Neural progenitor cell (in vitro differentiated cells): ENCODE results near the gene WAC. TPM values are rescaled to one million over a fixed set of nuclear protein-coding genes. Genes with fewer than 3 reads are reported as not detected.

Experiments
- DNase-seq: peaks from one replicate; pipeline ENCODE4 v3.0.0-alpha.2; 2016; ENCODE audit warnings: low spot score
- H2AFZ ChIP-seq: fragments of 200-600 bp; sonication (generic); replicated peaks from 2 replicates; pipeline ENCODE4 v1.6.1; 2016; ENCODE audit warnings: antibody characterized with exemption
- H3F3A ChIP-seq: fragments of 200-600 bp; sonication (generic); 2 replicates; pipeline ENCODE4 v1.6.1; 2016; ENCODE audit warnings: antibody characterized with exemption, low read depth
- H3K27ac ChIP-seq: fragments of 200-600 bp; sonication (generic); 2 replicates; pipeline ENCODE4 v1.5.1; 2016; ENCODE audit warnings: mild to moderate bottlenecking
- H3K27me3 ChIP-seq: fragments of 200-600 bp; sonication (generic); 2 replicates; pipeline ENCODE4 v1.6.1; 2016; ENCODE audit warnings: mild to moderate bottlenecking, moderate library complexity
- H3K36me3 ChIP-seq: fragments of 200-600 bp; sonication (generic); 2 replicates; pipeline ENCODE4 v1.5.1; 2016
- H3K4me1 ChIP-seq: fragments of 200-600 bp; sonication (generic); 2 replicates; pipeline ENCODE4 v1.6.1; 2016; ENCODE audit warnings: mixed run types
- H3K4me2 ChIP-seq: fragments of 200-600 bp; sonication (generic); 2 replicates; pipeline ENCODE4 v1.6.1; 2016
- H3K4me3 ChIP-seq: fragments of 200-600 bp; sonication (generic); 2 replicates; pipeline ENCODE4 v1.5.1; 2016
- H3K79me2 ChIP-seq: fragments of 200-600 bp; sonication (generic); 2 replicates; pipeline ENCODE4 v1.6.1; 2016; ENCODE audit warnings: low read depth
- H3K9ac ChIP-seq: fragments of 200-600 bp; sonication (generic); 2 replicates; pipeline ENCODE4 v1.6.1; 2016
- H3K9me3 ChIP-seq: fragments of 200-600 bp; sonication (generic); 2 replicates; pipeline ENCODE4 v1.5.1; 2016; ENCODE audit warnings: low read depth
- H4K20me1 ChIP-seq: fragments of 200-600 bp; sonication (generic); 2 replicates; pipeline ENCODE4 v1.6.1; 2016; ENCODE audit warnings: low read depth
- H3K27ac Mint-ChIP-seq: 3 replicates; pipeline ENCODE4 v1.8.0; 2021; ENCODE audit warnings: mixed read lengths
- H3K27me3 Mint-ChIP-seq: 2 replicates; pipeline ENCODE4 v1.8.0; 2022; ENCODE audit warnings: low read depth, mild to moderate bottlenecking, inconsistent platforms, moderate library complexity, mixed read lengths; ENCODE audit not compliant: insufficient read depth
- H3K36me3 Mint-ChIP-seq: 3 replicates; pipeline ENCODE4 v1.8.0; 2021; ENCODE audit warnings: mixed read lengths
- H3K4me1 Mint-ChIP-seq: 3 replicates; pipeline ENCODE4 v1.8.0; 2021; ENCODE audit warnings: mixed read lengths
- H3K4me3 Mint-ChIP-seq: 3 replicates; pipeline ENCODE4 v1.8.0; 2021; ENCODE audit warnings: mild to moderate bottlenecking, moderate library complexity, mixed read lengths
- H3K9me3 Mint-ChIP-seq: 3 replicates; pipeline ENCODE4 v1.8.0; 2020; ENCODE audit warnings: mixed read lengths
- EZH2 ChIP-seq: fragments of 200-600 bp; sonication (generic); IDR thresholded peaks from 2 replicates; pipeline ENCODE4 v1.6.1; 2017; ENCODE audit warnings: antibody characterized with exemption, mild to moderate bottlenecking, moderate library complexity
- EZH2phosphoT487 ChIP-seq: fragments of 200-600 bp; sonication (generic); IDR thresholded peaks from 2 replicates; pipeline ENCODE4 v1.6.1; 2017; ENCODE audit warnings: antibody characterized with exemption
- total RNA-seq: library from RNA; depleted of rRNA; stranded (reverse); fragments of >200 nt; gene quantifications from 2 replicates; pipeline ENCODE4 v1.2.3, GENCODE V29; 2015; ENCODE audit warnings: low replicate concordance
- TF ChIP-seq, protein P1 (sequence below): fragments of 200-600 bp; sonication (generic); IDR thresholded peaks from 2 replicates; pipeline ENCODE4 v1.5.1; 2017; ENCODE audit warnings: antibody characterized with exemption, mild to moderate bottlenecking

Gene WAC
- total RNA-seq, 1 donor from 2014 or later: 174 TPM

DNA sequence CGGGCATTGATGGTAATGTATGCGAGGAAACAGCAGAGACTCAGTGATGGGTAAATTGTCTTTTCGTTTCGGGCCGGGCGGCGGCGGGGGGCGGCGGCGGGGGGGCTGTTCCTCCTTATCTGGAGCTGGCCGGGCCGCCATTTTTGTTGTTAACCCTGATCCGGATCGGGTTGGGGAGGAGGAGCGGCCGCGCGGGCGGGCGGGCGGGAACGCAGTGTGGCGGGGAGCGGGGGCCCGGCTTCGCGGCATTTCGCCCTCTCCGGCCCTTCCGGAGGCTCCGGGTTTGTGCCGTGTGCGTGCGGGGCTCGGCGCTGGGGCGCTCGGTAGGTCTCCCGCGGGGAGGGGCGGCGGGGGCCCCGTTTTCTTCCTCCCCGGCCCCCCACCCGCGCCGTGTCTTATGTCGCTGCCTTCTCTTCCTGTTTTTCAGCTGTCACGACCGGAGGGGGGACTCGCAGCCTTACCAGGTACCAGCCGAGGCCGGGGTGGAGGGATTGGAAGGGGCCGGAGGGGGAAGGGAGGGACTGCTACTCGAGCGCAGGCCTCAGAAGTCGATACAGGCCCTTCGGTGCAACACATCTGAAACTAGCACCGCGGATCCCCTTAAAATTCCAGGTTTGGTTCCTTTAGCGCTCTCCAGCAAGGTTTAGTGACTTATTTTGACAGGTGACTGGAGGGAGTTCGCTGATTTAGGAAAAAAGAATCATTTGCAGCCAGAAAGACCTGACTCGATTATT lies 820 bp downstream of the WAC start:
- peak overlapping the region; percentile 100 for H3K9ac ChIP-seq
- H3K9me3 ChIP-seq: no peaks in the 10 kb centered on the region
- H3K27me3 ChIP-seq: no peaks in the 10 kb centered on the region
- peaks cover 95% of the 10 kb centered on the region for H3K79me2 ChIP-seq
- Mint-ChIP-seq H3K27ac (peak overlapping the region; percentile 97), H3K9me3 (no peaks in the 10 kb centered on the region), H3K36me3 (peaks cover 32% of the 10 kb centered on the region), H3K27me3 (peaks cover 4% of the 10 kb centered on the region), H3K4me3 (peak overlapping the region; percentile 97), H3K4me1 (peaks cover 32% of the 10 kb centered on the region)
- H2AFZ ChIP-seq: peak overlapping the region; percentile 43
- peak; percentile 79 for DNase-seq
- peaks cover 65% of the 10 kb centered on the region for H4K20me1 ChIP-seq
- TF ChIP-seq, protein P1, sequence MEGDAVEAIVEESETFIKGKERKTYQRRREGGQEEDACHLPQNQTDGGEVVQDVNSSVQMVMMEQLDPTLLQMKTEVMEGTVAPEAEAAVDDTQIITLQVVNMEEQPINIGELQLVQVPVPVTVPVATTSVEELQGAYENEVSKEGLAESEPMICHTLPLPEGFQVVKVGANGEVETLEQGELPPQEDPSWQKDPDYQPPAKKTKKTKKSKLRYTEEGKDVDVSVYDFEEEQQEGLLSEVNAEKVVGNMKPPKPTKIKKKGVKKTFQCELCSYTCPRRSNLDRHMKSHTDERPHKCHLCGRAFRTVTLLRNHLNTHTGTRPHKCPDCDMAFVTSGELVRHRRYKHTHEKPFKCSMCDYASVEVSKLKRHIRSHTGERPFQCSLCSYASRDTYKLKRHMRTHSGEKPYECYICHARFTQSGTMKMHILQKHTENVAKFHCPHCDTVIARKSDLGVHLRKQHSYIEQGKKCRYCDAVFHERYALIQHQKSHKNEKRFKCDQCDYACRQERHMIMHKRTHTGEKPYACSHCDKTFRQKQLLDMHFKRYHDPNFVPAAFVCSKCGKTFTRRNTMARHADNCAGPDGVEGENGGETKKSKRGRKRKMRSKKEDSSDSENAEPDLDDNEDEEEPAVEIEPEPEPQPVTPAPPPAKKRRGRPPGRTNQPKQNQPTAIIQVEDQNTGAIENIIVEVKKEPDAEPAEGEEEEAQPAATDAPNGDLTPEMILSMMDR: no peak
- TF ChIP-seq EZH2 (no peak), EZH2phosphoT487 (no peak)
- peaks cover 36% of the 10 kb centered on the region for H3K4me1 ChIP-seq
- H3K4me3 ChIP-seq: peak overlapping the region; percentile 93
- peak overlapping the region; percentile 93 for H3K4me2 ChIP-seq
- peaks cover 30% of the 10 kb centered on the region for H3F3A ChIP-seq
- H3K36me3 ChIP-seq: peaks cover 44% of the 10 kb centered on the region
- peak overlapping the region; percentile 100 for H3K27ac ChIP-seq

DNA sequence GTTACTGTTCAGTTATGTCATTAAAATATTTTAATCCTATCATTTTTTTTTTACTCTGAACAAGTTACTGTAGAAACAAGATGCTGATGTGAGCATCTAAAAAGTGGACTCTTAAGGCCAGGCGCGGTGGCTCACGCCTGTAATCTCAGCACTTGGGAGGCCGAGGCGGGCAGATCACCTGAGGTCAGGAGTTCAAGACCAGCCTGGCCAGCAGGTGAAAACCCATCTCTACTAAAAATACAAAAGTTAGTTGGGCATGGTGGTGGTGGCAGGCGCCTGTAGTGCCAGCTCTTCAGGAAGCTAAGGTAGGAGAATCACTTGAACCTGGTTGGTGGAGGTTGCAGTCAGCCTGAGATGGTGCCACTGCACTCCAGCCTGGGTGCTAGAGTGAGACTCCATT lies 2.9 kb downstream of the WAC start:
- Mint-ChIP-seq H3K4me1 (peaks cover 27% of the 10 kb centered on the region), H3K27me3 (peaks cover 4% of the 10 kb centered on the region), H3K36me3 (peaks cover 25% of the 10 kb centered on the region), H3K4me3 (no peak overlapping the region), H3K9me3 (no peaks in the 10 kb centered on the region), H3K27ac (no peak overlapping the region)
- no peak overlapping the region for H3K4me3 ChIP-seq
- DNase-seq: no peak
- H3K79me2 ChIP-seq: peaks cover 95% of the 10 kb centered on the region
- no peaks in the 10 kb centered on the region for H3K9me3 ChIP-seq
- no peak overlapping the region for H3K9ac ChIP-seq
- H3K4me1 ChIP-seq: peaks cover 38% of the 10 kb centered on the region
- TF ChIP-seq EZH2 (no peak), EZH2phosphoT487 (no peak)
- TF ChIP-seq, protein P1: no peak
- H3K36me3 ChIP-seq: peaks cover 61% of the 10 kb centered on the region
- H2AFZ ChIP-seq: no peak overlapping the region
- H3K4me2 ChIP-seq: peak overlapping the region; percentile 93
- H4K20me1 ChIP-seq: peaks cover 77% of the 10 kb centered on the region
- no peak overlapping the region for H3K27ac ChIP-seq
- peaks cover 18% of the 10 kb centered on the region for H3F3A ChIP-seq
- H3K27me3 ChIP-seq: no peaks in the 10 kb centered on the region

DNA sequence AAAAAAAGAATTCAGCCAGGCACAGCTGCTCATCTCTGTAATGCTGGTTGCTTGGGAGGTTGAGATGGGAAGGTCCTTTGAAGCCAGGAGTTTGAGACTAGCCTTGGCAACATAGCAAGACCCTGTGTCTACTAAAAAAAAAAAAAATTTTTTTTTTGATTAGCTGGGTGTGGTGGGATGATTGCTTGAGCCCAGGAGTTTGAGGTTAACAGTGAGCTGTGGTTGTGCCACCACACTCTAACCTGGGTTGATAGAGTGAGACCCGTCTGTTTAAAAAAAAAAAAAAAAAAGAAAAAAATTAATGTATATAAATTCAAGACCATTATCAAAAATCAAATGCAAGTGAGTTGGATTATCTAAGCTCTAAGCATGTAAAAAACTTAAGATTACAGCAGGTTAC lies 5.7 kb downstream of the WAC start:
- peaks cover 6% of the 10 kb centered on the region for H3F3A ChIP-seq
- peaks cover 19% of the 10 kb centered on the region for H3K4me1 Mint-ChIP-seq
- no peak overlapping the region for H3K4me2 ChIP-seq
- H3K27me3 Mint-ChIP-seq: peaks cover 2% of the 10 kb centered on the region
- peaks cover 100% of the 10 kb centered on the region for H3K79me2 ChIP-seq
- TF ChIP-seq EZH2phosphoT487 (no peak), EZH2 (no peak)
- TF ChIP-seq, protein P1: no peak
- H3K27ac ChIP-seq: no peak overlapping the region
- no peaks in the 10 kb centered on the region for H3K27me3 ChIP-seq
- H3K9me3 Mint-ChIP-seq: no peaks in the 10 kb centered on the region
- peaks cover 43% of the 10 kb centered on the region for H3K36me3 Mint-ChIP-seq
- peaks cover 74% of the 10 kb centered on the region for H3K36me3 ChIP-seq
- no peak overlapping the region for H2AFZ ChIP-seq
- no peak overlapping the region for H3K9ac ChIP-seq
- no peaks in the 10 kb centered on the region for H3K9me3 ChIP-seq
- no peak for DNase-seq
- H3K4me1 ChIP-seq: peaks cover 29% of the 10 kb centered on the region
- H3K4me3 ChIP-seq: no peak overlapping the region
- peaks cover 95% of the 10 kb centered on the region for H4K20me1 ChIP-seq
- H3K4me3 Mint-ChIP-seq: no peak overlapping the region
- no peak overlapping the region for H3K27ac Mint-ChIP-seq
